ENCODE results near the gene BPTF. TPM values are rescaled to one million over a fixed set of nuclear protein-coding genes. Genes with fewer than 3 reads are reported as not detected.
A peak's percentile ranks its signal among the peaks of the same experiment; 100 is the strongest.

BPTF gene
- total RNA-seq (100 to 1,000 TPM; 117 to 125 TPM), total RNA-seq (71.2 to 485 (median 187) reads per million in 172 experiments)
- 62.0 TPM for polyA plus RNA-seq (2013, experiment 1 of 2)
- polyA plus RNA-seq (2013, experiment 2 of 2) = 82.2 TPM

DNA sequence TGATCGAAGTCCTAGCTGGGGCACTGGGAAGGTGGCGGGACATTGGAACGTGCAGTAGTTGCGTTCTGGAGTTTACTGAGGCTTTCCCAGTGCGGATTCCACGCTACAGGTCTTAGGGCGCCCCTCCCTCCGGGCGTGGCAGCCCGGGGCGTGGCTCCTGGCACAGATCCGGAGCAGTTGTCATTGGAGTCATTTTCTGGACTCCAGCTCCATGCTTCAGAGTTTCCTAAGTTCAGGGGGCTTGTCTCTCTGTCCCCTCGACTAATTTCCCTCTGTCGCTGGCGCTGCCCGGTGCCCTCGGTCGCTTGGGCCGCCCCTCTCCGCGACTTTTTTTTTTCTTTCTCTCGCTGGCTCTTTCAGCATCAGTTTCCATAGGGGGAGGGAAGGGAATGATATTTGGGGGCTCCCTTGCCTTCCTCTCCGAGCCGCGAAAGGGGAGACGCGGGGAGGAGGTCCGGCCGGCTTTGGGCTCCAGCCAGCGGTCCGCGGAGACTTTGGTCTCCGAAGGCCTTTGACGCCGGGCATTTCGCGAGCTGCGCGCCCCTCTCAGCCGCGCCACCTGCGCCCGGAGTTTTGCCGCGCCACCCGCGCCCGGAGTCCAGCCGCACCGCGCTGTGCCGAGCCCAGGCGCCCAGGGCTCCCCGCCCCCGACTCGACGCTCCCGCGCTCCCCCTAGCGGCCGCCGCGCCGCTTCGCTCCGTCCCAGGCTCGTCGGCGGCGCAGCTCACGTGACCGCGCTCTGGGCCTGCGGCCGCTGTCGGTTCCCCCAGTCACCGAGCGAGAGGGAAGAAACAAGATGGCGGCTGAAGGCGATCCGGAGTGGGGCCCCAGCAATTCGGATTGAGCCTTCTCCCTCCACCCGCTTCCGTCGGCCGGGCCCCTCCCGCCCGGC, at the start of gene BPTF:
Gene BPTF, plus strand, starts transcription at position 769 of the 892 bp plus-strand sequence. CDS start 222 bp downstream, outside the sequence.
- DNase-seq (peak; percentile 83 to 98 (median 90)), ATAC-seq (ENCODE audit: poor library complexity) (peak; percentile 75)
- Mint-ChIP-seq H3K36me3 (ENCODE audit: low read depth) (peaks cover 21% of the 10 kb centered on the region), H3K4me1 (ENCODE audit: low read depth) (peaks cover 42% of the 10 kb centered on the region), H3K9me3 (no peaks in the 10 kb centered on the region), H3K27ac (peak within 1 kb of the TSS; percentile 100), H3K27me3 (peaks cover under 1% of the 10 kb centered on the region), H3K4me3 (peak within 1 kb of the TSS; percentile 100)
- H3K4me1 ChIP-seq (ENCODE audit: insufficient read depth, low read length) = peaks cover 27% of the 10 kb centered on the region
- H3K27me3 ChIP-seq (ENCODE audit: control insufficient read depth in 1 of 2, insufficient read depth in 2 of 2, low read length in 2 of 2) = no peaks in the 10 kb centered on the region
- TF ChIP-seq CTCF (IDR thresholded peaks at IDR 0.05) = peak; percentile 88
- no peaks in the 10 kb centered on the region for H3K36me3 ChIP-seq (ENCODE audit: insufficient read depth, low read length)
- ChIA-PET CTCF (interaction anchor here (0.6 to 1.4 kb wide), 4 partner anchors 22 to 382 kb away, joined by 3 to 5 read pairs (median 3); partner anchors contain the start of gene NOL11), POLR2A (interaction anchor here (0.6 to 3.7 kb wide), 4 partner anchors 14 to 466 kb away, joined by 3 to 20 read pairs (median 4); partner anchors contain the start of gene NOL11)
- H3K27ac ChIP-seq (ENCODE audit: low read depth in 1 of 2, low read length in 2 of 2) = peak within 1 kb of the TSS; percentile 48 to 74
- H3K9me3 ChIP-seq (ENCODE audit: control insufficient read depth in 1 of 2, insufficient read depth in 1 of 2, low read length in 2 of 2) = no peaks in the 10 kb centered on the region
- H3K4me3 ChIP-seq (ENCODE audit: low read length) = peak within 1 kb of the TSS; percentile 92
- intact Hi-C loops (cut with DNase I, micrococcal nuclease) = loop anchor here (1.0 to 5.0 kb wide), 2 partner anchors 108 to 448 kb away; partner anchors contain the start of genes NOL11 (in 1 of the 2) and PITPNC1 (in 1 of the 2)

DNA sequence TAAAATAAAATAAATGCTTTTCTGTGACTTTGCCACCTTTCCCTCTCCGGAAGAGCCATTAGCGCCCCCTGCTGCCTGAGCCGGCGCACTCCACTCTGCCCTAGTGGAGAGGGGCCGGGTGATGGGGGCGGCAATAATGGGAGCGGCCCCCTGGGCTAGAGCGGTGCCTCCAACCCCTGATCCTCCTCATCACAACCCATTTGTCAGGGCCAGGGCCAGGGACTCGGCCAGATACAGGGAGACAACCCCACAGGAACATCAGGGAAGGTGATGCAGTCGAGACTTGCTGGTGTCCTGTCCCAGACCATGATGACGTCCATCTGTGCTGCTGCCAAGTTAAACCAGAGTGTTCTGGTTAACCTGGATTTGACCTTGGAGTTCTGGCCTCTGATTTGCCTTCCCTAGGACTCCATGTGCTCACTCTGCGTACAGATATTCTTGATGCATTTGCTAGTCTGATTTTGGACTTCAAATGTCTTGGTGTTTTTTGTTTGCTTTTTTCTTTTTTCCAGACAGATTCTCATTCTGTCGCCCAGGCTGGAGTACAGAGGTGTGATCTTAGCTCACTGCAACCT, 46.1 kb upstream of the BPTF start:
- Mint-ChIP-seq H3K27ac (no peak overlapping the region), H3K36me3 (ENCODE audit: low read depth) (no peaks in the 10 kb centered on the region), H3K4me3 (no peak overlapping the region), H3K27me3 (no peaks in the 10 kb centered on the region), H3K9me3 (no peaks in the 10 kb centered on the region), H3K4me1 (ENCODE audit: low read depth) (no peaks in the 10 kb centered on the region)
- TF ChIP-seq CTCF (IDR thresholded peaks at IDR 0.05) = no peak
- Histone ChIP-seq H3K36me3 (ENCODE audit: insufficient read depth, low read length) (no peaks in the 10 kb centered on the region), H3K9me3 (ENCODE audit: control insufficient read depth in 1 of 2, insufficient read depth in 1 of 2, low read length in 2 of 2) (no peaks in the 10 kb centered on the region), H3K4me3 (ENCODE audit: low read length) (no peak overlapping the region), H3K27ac (ENCODE audit: low read depth in 1 of 2, low read length in 2 of 2) (no peak overlapping the region), H3K27me3 (ENCODE audit: control insufficient read depth in 1 of 2, insufficient read depth in 2 of 2, low read length in 2 of 2) (no peaks in the 10 kb centered on the region), H3K4me1 (ENCODE audit: insufficient read depth, low read length) (no peaks in the 10 kb centered on the region)
- DNase-seq = peak in 9 of 14 experiments; percentile 2 to 61 (median 7)
- ATAC-seq (ENCODE audit: poor library complexity) = peak; percentile 52
- POLR2A ChIA-PET = no interaction called here
- intact Hi-C loops (cut with DNase I, micrococcal nuclease) = no loop called here
- CTCF ChIA-PET = no interaction called here

- POLR2A ChIA-PET = no interaction called here
- no peaks in the 10 kb centered on the region for H3K27me3 Mint-ChIP-seq
Observed at GRCh38 chr17:67784364-67785121, 40.8 kb upstream of the BPTF start.

More at GRCh38 chr17:67784364-67785121, 40.8 kb upstream of the BPTF start:
- intact Hi-C loops (cut with DNase I, micrococcal nuclease) = no loop called here
- Histone ChIP-seq H3K36me3 (ENCODE audit: insufficient read depth, low read length) (no peaks in the 10 kb centered on the region), H3K27ac (ENCODE audit: low read depth in 1 of 2, low read length in 2 of 2) (no peak overlapping the region), H3K27me3 (ENCODE audit: control insufficient read depth in 1 of 2, insufficient read depth in 2 of 2, low read length in 2 of 2) (no peaks in the 10 kb centered on the region), H3K4me1 (ENCODE audit: insufficient read depth, low read length) (no peaks in the 10 kb centered on the region), H3K4me3 (ENCODE audit: low read length) (no peak overlapping the region), H3K9me3 (ENCODE audit: control insufficient read depth in 1 of 2, insufficient read depth in 1 of 2, low read length in 2 of 2) (peaks cover 0 to 7% of the 10 kb centered on the region in 2 experiments)
- no peak overlapping the region for H3K4me3 Mint-ChIP-seq
- CTCF ChIA-PET = interaction anchor here (0.6 kb wide), 1 partner anchor 73 kb away, joined by 3 read pairs; no protein-coding TSS in a partner anchor
- H3K27ac Mint-ChIP-seq = no peak overlapping the region
- TF ChIP-seq CTCF (IDR thresholded peaks at IDR 0.05) = no peak
- no peaks in the 10 kb centered on the region for H3K36me3 Mint-ChIP-seq (ENCODE audit: low read depth)
- ATAC-seq (ENCODE audit: poor library complexity) (no peak), DNase-seq (no peak)
- H3K4me1 Mint-ChIP-seq (ENCODE audit: low read depth) = no peaks in the 10 kb centered on the region
- H3K9me3 Mint-ChIP-seq = no peaks in the 10 kb centered on the region

Measured in CD4-positive, alpha-beta T cell (primary cell).